DMS53 treated with DMSO at 0.1 percent for 48 hours (cell line): ENCODE measurements around the gene NCKIPSD.
A peak's percentile ranks its signal among the peaks of the same experiment; 100 is the strongest.

ENCODE experiments used
- DNase-seq: peaks from one replicate; lab custom pipeline; 2025; ENCODE audit not compliant: unreplicated experiment; lab: John Stamatoyannopoulos, UW

Gene NCKIPSD

DNA sequence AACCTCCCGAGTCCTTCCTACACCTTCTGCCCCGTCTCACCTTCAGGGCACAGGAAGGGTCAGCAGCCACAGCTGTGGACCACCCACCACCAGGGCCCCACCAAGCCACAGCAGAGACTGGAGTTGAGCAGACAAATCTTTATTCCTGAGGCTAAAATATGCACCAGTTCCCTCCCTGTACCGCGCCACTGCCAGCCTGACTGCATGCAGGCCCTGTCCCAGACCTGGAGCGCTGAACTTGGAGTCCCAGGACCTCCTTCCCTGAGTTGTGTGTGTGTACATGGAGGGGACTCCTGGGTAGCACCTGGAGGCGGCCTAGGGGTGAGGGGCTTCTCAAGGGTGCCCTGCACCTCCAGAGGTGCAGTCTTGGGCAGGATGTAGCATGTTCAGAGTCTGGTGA, 60.1 kb downstream of the NCKIPSD start:
- no peak for DNase-seq

DNA sequence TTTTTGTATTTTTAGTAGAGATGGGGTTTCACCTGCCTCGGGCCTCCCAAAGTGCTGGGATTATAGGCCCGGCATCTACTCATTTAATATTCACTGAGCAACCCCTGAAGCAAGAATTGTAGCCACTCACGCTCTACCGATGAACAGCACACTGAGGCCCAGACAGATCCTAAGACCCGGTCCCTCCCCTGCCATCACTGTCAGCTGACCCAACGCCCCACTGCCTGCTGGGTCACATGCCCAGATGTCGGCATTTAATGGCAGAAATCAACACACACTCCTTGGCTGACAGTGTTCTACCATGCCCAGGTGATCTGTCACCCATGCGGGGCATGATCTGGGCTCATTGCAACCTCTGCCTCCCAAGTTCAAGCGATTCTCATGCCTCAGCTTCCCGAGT, 60.9 kb downstream of the NCKIPSD start:
- DNase-seq, result no peak

DNA sequence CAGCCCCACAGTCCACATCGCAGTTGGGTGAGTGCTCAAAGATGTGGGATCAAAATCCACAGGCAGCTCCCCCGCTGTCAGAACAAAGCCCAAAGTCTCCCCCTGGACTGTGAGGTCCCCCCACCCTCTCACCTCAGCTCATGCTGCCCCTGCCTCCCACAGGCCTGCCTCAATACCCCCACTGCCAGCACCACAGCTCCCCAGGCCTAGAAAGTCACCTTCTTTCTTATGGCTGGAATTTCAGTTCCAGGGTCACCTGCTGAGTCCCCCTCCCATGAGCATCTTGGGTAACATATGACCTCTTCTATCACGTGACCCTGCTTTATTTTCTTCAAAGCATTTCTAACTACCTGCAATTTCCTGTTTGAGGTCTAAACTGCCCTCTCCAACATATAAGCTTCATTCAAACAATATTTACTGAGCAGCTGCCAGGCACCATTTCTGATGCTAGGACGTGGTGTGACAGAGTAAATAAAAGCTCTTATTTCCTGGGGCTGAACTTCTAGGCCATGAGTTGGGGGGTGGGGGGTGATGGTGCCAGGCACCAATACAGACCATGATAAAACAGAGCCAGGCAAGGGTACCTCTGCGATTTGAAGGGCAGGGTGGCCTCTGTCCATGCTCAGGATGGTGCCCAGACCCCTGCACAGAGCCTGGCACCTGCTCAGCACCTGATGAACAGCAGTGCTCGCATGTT, 61.7 kb downstream of the NCKIPSD start:
- peak; percentile 54 for DNase-seq
